GM19238 (cell line): ENCODE data around the gene RPA1.
"Not testable (repeated sequence)": the region's sequence is repeated elsewhere in the genome, so short reads cannot be mapped to it uniquely, and the experiment has no call there.

ENCODE experiments used
- DNase-seq: peaks from one replicate; pipeline ENCODE4 v3.0.0; 2011; ENCODE audit warnings: low spot score; ENCODE audit not compliant: insufficient read length

The RPA1 gene

GRCh38 chr17:1829592-1830257, at the start of gene RPA1, which contains the start of gene SMYD4:
TSS of gene RPA1 (plus strand) at chr17:1830005. CDS start at chr17:1830094, 89 bp downstream.
TSS of gene SMYD4 (minus strand) at chr17:1829902. CDS start at chr17:1827994, 1,908 bp downstream.
- peak; percentile 93 for DNase-seq

- DNase-seq: no peak
These were observed 47.6 kb upstream of the RPA1 start for GRCh38 chr17:1782171-1782567.

- DNase-seq: no peak
These were observed 46.5 kb upstream of the RPA1 start for GRCh38 chr17:1783271-1783670.

GRCh38 chr17:1783834-1784611, 45.8 kb upstream of the RPA1 start:
- DNase-seq: no peak

- DNase-seq: no peak
These were observed 43.9 kb upstream of the RPA1 start for GRCh38 chr17:1785930-1786329.

GRCh38 chr17:1786708-1787107, 43.1 kb upstream of the RPA1 start:
- no peak for DNase-seq

- no peak for DNase-seq
These were observed 42.4 kb upstream of the RPA1 start for GRCh38 chr17:1787301-1787902.

GRCh38 chr17:1789936-1790335, 39.9 kb upstream of the RPA1 start:
- no peak for DNase-seq

GRCh38 chr17:1792495-1793446, 37.0 kb upstream of the RPA1 start:
- DNase-seq: no peak

- no peak for DNase-seq
These were observed 36.4 kb upstream of the RPA1 start for GRCh38 chr17:1793447-1793806.

GRCh38 chr17:1796800-1797199, 33.0 kb upstream of the RPA1 start:
- DNase-seq: no peak

GRCh38 chr17:1797323-1797722, 32.5 kb upstream of the RPA1 start:
- DNase-seq: no peak

GRCh38 chr17:1797846-1798245, 32.0 kb upstream of the RPA1 start:
- not testable (repeated sequence) for DNase-seq

GRCh38 chr17:1800240-1800639, 29.6 kb upstream of the RPA1 start:
- no peak for DNase-seq

GRCh38 chr17:1800712-1801111, 29.1 kb upstream of the RPA1 start:
- no peak for DNase-seq

- no peak for DNase-seq
These were observed 27.4 kb upstream of the RPA1 start for GRCh38 chr17:1802429-1802828.

- no peak for DNase-seq
These were observed 26.5 kb upstream of the RPA1 start for GRCh38 chr17:1803280-1803679.

GRCh38 chr17:1807890-1808289, 21.9 kb upstream of the RPA1 start:
- no peak for DNase-seq

- DNase-seq: no peak
These were observed 21.2 kb upstream of the RPA1 start for GRCh38 chr17:1808644-1809043.

- not testable (repeated sequence) for DNase-seq
These were observed 20.0 kb upstream of the RPA1 start for GRCh38 chr17:1809815-1810214.

GRCh38 chr17:1810450-1811103, 19.2 kb upstream of the RPA1 start:
- no peak for DNase-seq
